ENCODE measurements around the gene HOMEZ.
"Not testable (repeated sequence)": the region's sequence is repeated elsewhere in the genome, so short reads cannot be mapped to it uniquely, and the experiment has no call there.

Gene HOMEZ

GRCh38 chr14:23281247-23281646 lies 4.7 kb downstream of the HOMEZ start:
- DNase-seq = no peak

GRCh38 chr14:23277928-23278327 lies 8.0 kb downstream of the HOMEZ start:
- not testable (repeated sequence) for DNase-seq

DNA sequence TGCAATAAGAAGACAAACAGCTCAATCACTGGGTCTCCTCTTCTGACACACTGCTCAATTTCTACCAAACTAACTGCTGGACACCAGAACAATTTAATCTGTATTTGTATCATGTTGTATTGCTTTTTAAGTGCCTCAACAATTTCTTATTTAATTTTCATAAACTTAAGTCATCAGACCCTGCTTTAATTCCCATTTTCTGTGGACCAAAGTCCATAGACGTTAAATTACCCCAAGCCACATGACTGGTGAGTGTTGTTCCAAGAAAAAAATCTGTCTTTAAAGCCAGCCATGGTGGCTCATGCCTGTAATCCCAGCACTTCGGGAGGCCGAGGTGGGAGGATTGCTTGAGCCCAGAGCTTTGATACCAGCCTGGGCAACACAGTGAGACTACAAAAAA lies 8.7 kb downstream of the HOMEZ start:
- DNase-seq = no peak

- DNase-seq = no peak
These were observed 10.5 kb downstream of the HOMEZ start for GRCh38 chr14:23275412-23275811.

DNA sequence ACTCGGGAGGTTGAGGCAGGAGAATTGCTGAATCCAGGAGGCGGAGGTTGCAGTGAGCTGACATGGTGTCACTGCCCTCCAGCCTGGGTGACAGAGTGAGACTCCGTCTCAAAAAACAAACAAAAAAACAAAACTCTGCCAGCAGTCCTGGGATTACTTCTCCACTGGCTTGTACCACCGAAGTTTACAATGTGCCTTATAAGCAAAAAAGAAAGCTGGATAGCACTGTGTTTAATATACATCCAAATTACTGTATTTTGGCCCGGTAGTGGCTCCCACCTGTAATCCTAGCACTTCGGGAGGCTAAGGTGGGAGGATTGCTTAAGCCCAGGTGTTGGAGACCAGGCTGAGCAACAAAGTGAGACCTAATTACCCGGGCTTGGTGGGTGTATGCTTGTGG lies 16.7 kb downstream of the HOMEZ start:
- DNase-seq = no peak

DNA sequence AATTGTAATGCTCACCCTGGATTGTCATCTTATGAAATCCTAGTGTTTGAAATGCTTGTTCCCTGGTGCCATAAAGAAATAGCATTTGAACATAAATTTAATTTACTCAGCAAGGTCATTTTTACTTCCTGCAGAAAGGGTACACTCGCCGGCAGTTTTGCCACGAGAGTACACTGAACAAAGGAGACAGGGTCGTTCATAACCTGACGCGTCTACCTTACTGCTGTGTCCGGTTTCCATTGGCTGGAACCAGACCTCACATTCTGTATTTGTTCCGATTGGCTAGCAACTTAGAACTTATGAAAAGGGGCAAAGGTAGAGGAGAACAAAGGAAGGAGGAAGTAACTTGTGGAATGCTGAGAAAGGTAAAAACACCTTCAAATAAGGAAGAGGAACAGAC lies 25.1 kb downstream of the HOMEZ start:
- not testable (repeated sequence) for DNase-seq

DNA sequence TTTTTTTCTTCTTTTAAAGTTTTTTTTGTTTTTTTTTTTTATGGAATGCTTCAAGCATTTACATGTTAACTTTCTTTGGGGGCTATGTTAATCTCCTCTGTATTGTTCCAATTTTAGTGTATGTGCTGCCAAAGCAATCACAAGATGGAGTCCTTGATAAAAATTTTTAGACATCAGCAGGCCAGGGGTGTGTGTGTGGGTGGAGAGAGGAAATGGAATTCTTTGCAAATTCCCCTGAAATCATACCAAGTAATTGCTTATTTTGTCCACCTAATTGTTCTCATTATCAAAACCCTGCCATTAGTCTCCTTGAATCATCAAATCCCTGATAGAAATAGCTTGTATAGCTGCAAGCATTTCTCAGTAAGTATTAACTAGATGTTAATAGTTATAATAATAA lies 26.5 kb downstream of the HOMEZ start:
- DNase-seq = no peak

- DNase-seq = no peak
These were observed 27.7 kb downstream of the HOMEZ start for GRCh38 chr14:23258256-23258655.

DNA sequence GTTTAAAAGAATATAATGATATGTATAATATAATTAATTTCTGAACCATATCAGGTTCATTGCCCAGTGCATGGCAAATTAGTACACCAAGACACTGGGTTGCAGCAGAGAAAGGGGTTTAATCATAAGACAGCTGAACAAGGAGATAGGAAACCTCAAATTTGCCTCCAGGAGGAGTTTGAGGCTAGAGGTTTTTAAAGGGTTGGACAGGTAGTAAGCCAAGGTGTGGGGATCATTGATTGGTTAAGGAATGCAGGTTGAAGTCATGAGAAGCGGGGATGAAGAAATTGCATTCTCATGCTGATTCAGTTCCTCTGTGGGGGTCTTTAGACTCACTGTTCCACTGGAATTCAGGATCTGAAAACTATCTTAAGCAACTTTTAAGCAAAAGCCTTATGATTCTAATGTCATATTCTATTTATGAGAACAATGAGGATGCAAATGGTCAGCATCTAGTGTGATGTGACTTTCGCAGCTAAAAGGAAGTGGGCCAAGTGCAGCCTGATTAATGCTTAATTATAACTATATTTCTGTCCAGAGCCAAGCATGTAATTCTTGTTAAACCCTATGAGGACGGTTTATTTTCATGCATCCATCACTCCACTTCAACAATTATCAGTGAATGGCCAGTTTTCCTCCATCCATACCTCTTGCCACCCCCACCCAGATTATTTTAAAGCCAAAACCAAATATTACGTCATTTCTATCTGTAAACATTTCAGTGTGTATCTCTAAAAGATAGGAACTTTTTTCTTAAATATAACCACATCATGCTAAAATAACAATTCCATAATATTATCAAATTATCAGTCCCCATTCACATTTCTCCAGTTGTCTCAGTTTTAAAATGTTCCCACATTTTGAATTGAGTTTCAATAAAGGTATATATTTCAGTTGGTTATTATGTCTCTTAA lies 33.3 kb downstream of the HOMEZ start:
- no peak for DNase-seq

DNA sequence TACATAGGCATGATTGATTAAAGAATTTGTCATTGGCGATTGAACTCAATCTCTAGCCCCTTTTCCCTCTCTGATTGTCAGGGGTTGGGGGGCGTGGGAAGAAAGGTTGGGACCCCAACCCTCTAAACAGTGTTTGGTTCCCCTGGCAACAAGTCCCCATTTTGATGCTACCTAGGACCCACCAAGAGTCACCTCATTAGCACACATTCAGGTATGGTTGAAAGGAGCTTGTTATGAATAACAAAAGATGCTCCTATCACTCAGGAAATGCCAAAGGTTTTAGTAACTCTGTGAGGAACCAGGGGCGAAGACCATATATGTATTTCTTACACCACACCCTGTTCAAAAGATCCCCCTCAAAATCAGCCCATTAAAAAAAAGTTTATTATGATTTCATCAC lies 33.9 kb downstream of the HOMEZ start:
- DNase-seq = no peak

GRCh38 chr14:23249824-23250223 lies 36.1 kb downstream of the HOMEZ start:
- DNase-seq = no peak

DNA sequence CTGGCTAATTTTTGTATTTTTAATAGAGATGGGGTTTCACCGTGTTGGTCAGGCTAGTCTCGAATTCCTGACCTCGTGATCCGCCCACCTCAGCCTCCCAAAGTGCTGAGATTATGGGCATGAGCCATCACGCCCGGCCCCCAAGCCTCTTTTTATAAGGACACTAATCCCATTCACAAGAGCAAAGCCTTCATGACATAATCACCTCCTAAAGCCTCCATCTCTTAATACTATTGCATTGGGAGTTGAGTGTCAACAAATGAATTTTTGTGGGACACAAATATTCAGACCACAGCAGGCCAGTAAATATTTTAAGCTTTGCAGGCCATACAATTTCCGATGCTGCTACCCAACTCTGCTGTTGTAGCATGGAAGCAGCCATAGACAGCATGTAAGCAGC lies 37.3 kb downstream of the HOMEZ start:
- no peak for DNase-seq

- no peak for DNase-seq
These were observed 40.6 kb downstream of the HOMEZ start for GRCh38 chr14:23245282-23245681.

GRCh38 chr14:23243066-23243465 lies 42.9 kb downstream of the HOMEZ start:
- DNase-seq = no peak

- no peak for DNase-seq
These were observed 43.9 kb downstream of the HOMEZ start for GRCh38 chr14:23242076-23242475.

DNA sequence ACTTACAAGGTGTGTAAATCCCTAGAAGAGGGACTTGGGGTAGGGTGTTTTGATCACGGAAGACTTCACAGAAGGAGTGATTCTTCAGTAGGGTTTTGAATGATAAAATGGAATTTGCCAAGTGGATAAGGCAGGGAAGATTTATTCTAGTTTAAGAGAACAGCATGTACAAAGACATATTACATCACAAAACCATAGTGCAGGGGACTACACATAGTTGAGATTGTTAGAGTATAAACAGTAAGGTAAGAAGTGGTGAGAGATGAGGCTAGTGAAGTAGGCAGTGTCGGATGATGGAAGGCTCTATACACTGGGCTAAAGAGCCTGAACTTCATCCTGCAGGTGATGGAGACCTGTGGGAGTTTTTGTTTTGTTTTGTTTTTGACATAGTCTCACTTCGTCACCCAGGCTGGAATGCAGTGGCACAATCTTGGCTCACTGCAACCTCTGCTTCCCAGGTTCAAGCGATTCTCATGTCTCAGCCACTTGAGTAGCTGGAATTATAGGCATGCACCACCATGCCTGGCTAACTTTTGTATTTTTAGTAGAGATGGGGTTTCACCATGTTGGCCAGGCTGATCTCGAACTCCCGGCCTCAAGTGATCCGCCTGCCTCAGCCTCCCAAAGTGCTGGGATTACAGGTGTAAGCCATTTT lies 44.7 kb downstream of the HOMEZ start:
- DNase-seq = not testable (repeated sequence)

- DNase-seq = no peak
These were observed 45.3 kb downstream of the HOMEZ start for GRCh38 chr14:23240661-23241060.

DNA sequence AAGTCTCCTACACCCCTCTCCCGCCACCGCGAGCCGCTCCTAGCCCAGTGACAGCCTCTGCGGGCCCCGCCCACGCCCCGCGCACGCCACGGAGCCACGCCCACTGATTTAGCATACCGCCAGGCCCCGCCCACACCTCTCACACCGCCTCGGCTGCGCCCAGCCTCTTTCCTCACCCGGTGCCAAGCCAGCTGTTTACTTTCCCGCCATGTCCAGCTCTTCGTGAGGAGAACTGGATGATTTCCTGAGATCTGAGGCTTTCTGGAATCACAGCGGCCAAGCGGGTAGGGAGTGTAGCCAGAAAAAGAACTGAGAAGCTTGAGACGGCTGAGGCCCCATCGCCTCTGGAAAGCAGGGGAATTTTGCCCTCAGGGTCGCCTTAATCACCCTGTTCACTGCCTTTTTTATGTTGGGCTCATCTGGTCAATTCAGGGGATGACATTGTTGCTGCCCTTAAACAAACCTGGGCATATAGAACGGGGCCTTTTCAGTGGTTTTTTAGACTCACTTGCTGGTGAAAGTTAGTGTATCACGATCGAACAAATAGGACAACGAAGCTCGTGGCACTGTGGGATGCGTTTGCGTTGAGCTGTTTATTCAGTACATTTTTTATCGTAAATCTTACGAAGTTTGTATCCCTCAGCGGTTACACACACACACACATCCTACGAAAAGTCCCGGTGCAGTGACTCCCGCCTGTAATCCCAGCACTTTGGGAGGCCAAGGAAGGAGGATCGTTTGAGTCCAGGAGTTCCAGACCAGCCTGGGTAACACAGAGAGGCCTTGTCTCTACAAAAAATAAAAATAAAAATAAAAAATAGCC lies 47.9 kb downstream of the HOMEZ start, which contains the start of gene RNF212B:
Gene RNF212B (plus strand): TSS at position 165 of the 823 bp plus-strand sequence. CDS start 2,410 bp downstream, outside the sequence.
- DNase-seq = peak; percentile 88

GRCh38 chr14:23232241-23232808 lies 53.6 kb downstream of the HOMEZ start:
- not testable (repeated sequence) for DNase-seq

DNA sequence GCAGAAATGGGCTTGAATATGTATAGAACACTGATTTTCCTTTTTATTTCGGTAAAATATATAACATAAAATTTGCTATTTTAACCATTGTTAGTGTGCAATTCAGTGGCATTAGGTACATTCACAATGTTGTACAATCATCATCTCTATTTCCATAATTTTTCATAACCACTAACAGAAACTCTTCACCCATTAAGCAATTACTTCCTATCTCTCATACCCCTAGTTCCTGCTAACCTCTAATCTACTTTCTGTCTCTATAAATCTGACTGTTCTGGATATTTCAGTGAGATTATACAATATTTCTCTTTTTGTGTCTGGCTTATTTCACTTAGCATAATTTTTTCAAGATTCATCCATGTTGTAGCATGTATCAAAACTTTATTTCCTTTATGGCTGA lies 57.1 kb downstream of the HOMEZ start:
- DNase-seq = no peak

- DNase-seq = no peak
These were observed 58.4 kb downstream of the HOMEZ start for GRCh38 chr14:23227566-23227965.

DNA sequence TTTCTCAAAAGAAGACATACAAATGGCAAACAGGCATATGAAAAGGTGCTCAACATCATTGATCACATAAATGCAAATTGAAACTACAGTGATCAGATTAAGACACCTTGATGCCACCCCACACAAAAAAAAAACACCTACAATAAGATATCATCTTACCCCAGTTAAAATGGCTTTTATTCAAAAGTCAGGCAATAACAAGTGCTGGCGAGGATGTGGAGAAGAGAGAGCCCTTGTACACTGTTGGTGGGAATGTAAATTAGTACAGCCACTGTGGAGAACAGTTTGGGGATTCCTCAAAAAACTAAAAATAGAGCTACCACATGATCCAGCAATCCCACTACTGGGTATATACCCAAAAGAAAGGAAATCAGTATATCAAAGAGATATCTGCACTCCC lies 61.0 kb downstream of the HOMEZ start:
- not testable (repeated sequence) for DNase-seq

All from NCI-H1105 (cell line).